Astrocyte of the spinal cord (primary cell): ENCODE measurements around the gene DGCR2.
A peak's percentile ranks its signal among the peaks of the same experiment; 100 is the strongest.

Experiments used
- DNase-seq: peaks from one replicate; pipeline ENCODE4 v3.0.0; 2011; ENCODE audit warnings: low read depth, low spot score
- H3K4me3 ChIP-seq: 2 replicates; pipeline ENCODE4 v1.5.1; 2011; ENCODE audit warnings: low read depth, mild to moderate bottlenecking, low read length, moderate library complexity
- in situ Hi-C: cut with HindIII; loops from 2 replicates; pipeline ENCODE4 v1.10.0; 2017; ENCODE audit warnings: low sequenced_read_pairs
- TF ChIP-seq, protein P1 (sequence below): IDR thresholded peaks from 2 replicates; pipeline ENCODE4 v1.5.1; 2012; ENCODE audit warnings: low read depth, mild to moderate bottlenecking, low read length, inconsistent platforms

DGCR2 gene, protein sequence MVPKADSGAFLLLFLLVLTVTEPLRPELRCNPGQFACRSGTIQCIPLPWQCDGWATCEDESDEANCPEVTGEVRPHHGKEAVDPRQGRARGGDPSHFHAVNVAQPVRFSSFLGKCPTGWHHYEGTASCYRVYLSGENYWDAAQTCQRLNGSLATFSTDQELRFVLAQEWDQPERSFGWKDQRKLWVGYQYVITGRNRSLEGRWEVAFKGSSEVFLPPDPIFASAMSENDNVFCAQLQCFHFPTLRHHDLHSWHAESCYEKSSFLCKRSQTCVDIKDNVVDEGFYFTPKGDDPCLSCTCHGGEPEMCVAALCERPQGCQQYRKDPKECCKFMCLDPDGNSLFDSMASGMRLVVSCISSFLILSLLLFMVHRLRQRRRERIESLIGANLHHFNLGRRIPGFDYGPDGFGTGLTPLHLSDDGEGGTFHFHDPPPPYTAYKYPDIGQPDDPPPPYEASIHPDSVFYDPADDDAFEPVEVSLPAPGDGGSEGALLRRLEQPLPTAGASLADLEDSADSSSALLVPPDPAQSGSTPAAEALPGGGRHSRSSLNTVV

DNA sequence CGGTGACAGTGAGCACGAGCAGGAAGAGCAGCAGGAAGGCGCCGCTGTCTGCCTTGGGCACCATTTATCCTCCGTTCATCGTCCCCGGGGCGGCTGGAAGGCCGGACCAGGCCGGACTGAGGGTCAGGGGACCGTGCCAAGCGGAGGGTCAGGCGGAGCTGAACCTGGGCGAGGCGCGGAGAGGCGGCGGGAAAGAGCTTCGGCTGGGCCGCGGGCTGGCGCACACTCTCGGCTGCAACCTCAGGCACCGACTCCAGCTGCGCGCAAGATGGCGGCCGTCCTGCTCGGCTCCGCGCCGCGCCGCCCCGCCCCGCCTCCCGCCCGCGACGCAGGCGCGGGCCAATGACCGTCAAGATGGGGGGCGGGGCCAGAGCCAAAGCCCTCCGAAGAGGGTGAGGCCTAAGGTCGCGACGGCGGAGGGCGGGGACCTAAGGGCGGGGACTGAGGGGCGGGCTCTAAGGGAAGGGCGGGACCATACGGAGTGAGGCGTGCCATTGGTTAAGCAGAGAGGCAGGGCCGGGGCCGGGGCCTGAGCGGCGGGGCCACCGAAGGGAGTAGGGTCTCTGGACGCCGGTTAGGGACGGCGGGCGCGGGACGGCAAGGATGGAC is at the start of gene DGCR2:
TSS of gene DGCR2 (minus strand) at position 270 of the 609 bp plus-strand sequence. CDS start at position 64, 206 bp downstream.
- peak; percentile 97 for DNase-seq
- in situ Hi-C loops = no loop called here
- H3K4me3 ChIP-seq = peak within 1 kb of the TSS; percentile 81
- TF ChIP-seq, protein P1, sequence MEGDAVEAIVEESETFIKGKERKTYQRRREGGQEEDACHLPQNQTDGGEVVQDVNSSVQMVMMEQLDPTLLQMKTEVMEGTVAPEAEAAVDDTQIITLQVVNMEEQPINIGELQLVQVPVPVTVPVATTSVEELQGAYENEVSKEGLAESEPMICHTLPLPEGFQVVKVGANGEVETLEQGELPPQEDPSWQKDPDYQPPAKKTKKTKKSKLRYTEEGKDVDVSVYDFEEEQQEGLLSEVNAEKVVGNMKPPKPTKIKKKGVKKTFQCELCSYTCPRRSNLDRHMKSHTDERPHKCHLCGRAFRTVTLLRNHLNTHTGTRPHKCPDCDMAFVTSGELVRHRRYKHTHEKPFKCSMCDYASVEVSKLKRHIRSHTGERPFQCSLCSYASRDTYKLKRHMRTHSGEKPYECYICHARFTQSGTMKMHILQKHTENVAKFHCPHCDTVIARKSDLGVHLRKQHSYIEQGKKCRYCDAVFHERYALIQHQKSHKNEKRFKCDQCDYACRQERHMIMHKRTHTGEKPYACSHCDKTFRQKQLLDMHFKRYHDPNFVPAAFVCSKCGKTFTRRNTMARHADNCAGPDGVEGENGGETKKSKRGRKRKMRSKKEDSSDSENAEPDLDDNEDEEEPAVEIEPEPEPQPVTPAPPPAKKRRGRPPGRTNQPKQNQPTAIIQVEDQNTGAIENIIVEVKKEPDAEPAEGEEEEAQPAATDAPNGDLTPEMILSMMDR = no peak

DNA sequence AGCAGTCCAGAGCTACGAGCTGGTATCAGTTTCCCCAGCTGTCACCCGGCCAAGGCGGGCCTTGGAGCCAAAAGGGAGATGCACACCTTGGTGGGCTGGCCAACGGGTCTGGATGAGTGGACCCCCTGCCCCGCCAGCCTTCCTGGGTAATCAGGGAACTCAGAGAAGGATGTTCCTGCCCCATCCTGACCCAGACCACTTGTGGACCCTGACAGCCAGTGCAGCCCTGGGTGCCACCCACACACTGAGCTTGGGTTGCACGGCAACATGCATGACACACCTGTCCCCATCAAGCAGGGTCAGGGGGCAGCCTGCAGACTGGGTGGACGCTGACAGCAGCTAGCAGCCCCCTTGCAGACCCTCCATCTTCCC is 47.7 kb upstream of the DGCR2 start:
- in situ Hi-C loops = no loop called here

DNA sequence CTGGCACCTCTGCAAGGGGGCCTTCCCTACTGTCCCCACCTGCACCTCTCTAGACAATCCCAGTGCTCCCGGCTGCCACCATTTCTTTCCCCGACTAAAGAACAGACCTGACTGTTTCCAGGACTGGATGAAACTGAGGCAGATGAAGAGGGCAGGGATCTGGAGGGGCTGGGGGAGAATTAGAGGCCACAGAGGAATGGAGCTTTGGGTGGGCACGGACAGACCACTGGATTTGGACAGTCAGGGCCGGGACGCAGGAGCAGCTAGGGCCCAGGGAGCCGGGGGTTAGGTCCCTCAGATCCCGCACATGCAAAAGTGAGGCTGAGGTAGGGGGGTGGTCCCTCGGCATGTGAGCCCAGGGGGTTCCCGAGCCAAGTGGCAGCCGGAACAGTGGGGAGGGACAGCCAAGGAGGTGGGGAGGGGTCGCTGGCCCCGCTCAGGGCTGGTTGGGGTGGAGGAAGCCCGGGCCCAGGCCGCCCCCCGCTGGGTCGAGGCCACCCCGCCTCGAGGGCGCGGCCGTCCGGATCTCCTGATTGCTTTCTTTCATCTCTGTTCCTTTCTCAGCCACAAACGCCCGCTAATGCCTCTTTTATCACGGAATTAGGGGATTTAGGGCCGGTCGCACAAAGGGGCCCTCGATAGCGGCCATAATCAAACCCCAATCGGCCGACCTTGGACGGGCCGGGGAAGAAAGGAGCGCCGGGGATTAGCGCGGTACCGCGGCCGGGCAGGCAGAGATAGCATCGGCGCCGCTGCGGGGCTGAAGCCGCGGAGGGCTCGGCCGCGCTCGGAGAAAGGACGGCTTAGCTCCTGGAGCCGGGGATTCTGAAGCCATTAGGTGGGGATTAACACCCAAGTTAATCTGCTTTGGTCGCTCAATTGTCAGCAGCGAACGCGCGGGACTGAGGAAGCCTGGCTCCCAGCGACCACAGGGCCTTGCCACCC is 47.1 kb upstream of the DGCR2 start:
- in situ Hi-C loops = no loop called here
- DNase-seq = no peak
- peak overlapping the region; percentile 29 for H3K4me3 ChIP-seq
- TF ChIP-seq, protein P1 = no peak

More for the DNA sequence above, 47.7 kb upstream of the DGCR2 start:
- H3K4me3 ChIP-seq = no peak overlapping the region
- no peak for DNase-seq
- TF ChIP-seq, protein P1 = no peak

DNA sequence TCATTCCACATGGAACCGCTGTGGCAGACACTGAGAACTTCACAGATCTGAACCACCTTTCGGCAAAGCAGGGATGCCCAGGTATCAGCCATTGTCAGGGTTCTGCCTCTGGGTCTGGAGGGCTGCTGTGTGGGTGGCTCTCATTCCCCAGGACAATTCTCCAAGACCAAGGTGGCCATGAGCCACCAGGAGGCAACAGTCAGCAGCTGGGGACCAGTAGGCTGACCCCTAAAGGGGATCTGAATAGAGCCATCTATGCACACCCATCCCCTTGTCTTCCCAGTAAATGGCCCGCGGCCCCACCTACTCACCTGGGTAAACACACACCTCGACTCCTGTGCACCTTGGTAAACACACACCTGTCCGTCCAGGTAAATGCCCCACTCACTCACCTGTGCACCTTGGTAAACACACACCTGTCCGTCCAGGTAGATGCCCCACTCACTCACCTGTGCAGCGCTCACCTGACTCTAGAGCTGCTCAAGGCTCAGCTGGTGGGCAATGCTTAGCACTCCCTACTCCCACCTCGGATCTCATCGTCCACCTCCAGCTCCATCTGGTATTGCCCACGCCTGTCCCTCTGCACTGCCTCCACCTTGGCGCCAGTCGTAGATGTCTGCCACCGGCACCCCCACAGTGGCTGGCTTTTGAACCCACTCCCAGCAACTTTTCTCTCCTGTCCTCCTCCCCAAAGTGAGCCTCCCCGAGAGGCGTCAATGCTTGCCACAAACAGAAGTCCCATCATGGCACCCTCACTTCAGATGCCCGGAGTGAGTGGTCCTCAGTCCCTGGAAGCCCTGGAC is 46.1 kb upstream of the DGCR2 start:
- DNase-seq = no peak
- H3K4me3 ChIP-seq = no peak overlapping the region
- in situ Hi-C loops = no loop called here
- TF ChIP-seq, protein P1 = no peak

DNA sequence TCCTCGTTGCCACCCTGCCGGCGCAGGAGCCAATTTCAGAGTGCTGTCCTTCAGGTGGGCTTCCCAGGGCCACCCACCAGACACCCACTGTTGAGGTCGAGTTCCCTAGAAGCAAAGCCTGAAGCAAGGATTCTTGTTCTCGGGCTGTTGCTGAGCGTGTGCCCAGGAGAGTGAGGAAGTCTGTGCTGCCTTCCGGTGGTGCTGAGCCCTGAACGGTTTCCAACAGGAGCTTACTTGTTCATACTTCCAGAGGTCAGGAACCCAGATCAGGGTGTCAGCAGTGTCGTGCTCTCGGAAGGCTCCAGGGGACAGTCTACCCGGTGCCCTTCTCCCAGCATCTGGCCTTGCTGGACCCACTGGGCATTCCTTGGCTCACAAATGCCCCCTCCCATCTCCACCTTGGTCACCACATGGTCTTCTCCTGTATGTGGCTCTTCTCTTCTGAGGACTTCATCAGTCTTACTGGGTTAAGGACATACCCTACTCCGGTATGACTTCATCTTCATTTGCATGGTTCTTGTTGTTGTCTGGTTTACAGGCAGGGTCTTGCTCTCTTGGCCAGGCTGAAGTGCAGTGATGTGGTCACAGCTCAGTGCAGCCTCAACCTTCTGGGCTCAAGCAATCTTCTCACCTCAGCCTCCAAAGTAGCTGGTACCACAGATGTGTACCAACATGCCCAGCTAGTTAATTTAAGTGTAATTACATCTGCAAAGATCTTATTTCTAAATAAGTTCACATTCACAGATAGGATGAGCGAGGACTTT is 45.1 kb upstream of the DGCR2 start:
- no peak overlapping the region for H3K4me3 ChIP-seq
- DNase-seq = no peak
- in situ Hi-C loops = no loop called here
- TF ChIP-seq, protein P1 = no peak
